Endothelial cell of umbilical vein (primary cell): ENCODE results near the gene FHIT. TPM values are rescaled to one million over a fixed set of nuclear protein-coding genes. Genes with fewer than 3 reads are reported as not detected.

Experiments used
- BruUV-seq: library from RNA; stranded (reverse); fragments of 400-500 nt; replicated peaks from 2 replicates; lab custom pipeline; 2021; lab: Mats Ljungman, UMichigan
- CTCF ChIA-PET: fragments of 300-600, 350-600 bp; sonication (Branson Sonifier 250); formaldehyde crosslinking; loops from one replicate; lab custom pipeline; 2021; ENCODE audit warnings: antibody characterized with exemption, inconsistent platforms; lab: Charles Lee
- POLR2A ChIA-PET: fragments of 300-600, 350-600 bp; sonication (Branson Sonifier 250); formaldehyde crosslinking; loops from one replicate; lab custom pipeline; 2021; ENCODE audit warnings: antibody characterized with exemption, inconsistent platforms; lab: Charles Lee
- DNase-seq: peaks from one replicate; pipeline ENCODE4 v3.0.0-alpha.2; 2011; ENCODE audit warnings: low read depth, low spot score
- FAIRE-seq: peaks from 2 replicates; lab custom pipeline; 2011; peaks lifted over from hg19 to GRCh38; lab: Jason Lieb, UNC
- H2AFZ ChIP-seq: 2 replicates; pipeline ENCODE4 v1.6.0; 2012; ENCODE audit warnings: low read depth, low read length, control low read depth, inconsistent platforms
- H3K27ac ChIP-seq: 2 replicates; pipeline ENCODE4 v1.5.1; 2011; ENCODE audit warnings: low read depth, mild to moderate bottlenecking, control low read depth, low read length, moderate library complexity; ENCODE audit not compliant: insufficient read depth
- H3K27me3 ChIP-seq, 2 experiments: 2 replicates each; pipeline versions ENCODE4 v1.6.0 to v1.6.1; 2011; ENCODE audit warnings: low read length in 2 of 2, mixed read lengths in 1 of 2; ENCODE audit not compliant: control insufficient read depth in 2 of 2, insufficient read depth in 2 of 2
- H3K36me3 ChIP-seq, 2 experiments: 2 replicates in 1 of 2; 3 replicates in 1 of 2; pipeline ENCODE4 v1.5.1; 2011; ENCODE audit warnings: low read length in 2 of 2, mild to moderate bottlenecking in 1 of 2, moderate library complexity in 1 of 2; ENCODE audit not compliant: control insufficient read depth in 2 of 2, insufficient read depth in 2 of 2; ENCODE audit errors: extremely low read depth in 1 of 2
- H3K4me1 ChIP-seq: 3 replicates; pipeline ENCODE4 v1.5.1; 2011; ENCODE audit warnings: mild to moderate bottlenecking, low read length; ENCODE audit not compliant: control insufficient read depth, insufficient read depth; ENCODE audit errors: extremely low read depth
- H3K4me2 ChIP-seq: 2 replicates; pipeline ENCODE4 v1.6.1; 2011; ENCODE audit warnings: low read length, control low read depth, mixed read lengths; ENCODE audit not compliant: insufficient read depth
- H3K4me3 ChIP-seq, 3 experiments: fragments of 200-600 bp in 1 of 3; sonication (generic), shearing (Covaris generic) in 1 of 3; replicated peaks in 1 of 3; 2 replicates each; pipeline ENCODE4 v1.5.1; 2011 to 2016; ENCODE audit warnings: control low read depth in 3 of 3, low read length in 3 of 3, mild to moderate bottlenecking in 2 of 3, inconsistent platforms in 1 of 3, low read depth in 1 of 3, moderate library complexity in 1 of 3; ENCODE audit not compliant: insufficient read depth in 1 of 3
- H3K79me2 ChIP-seq: 2 replicates; pipeline ENCODE4 v1.6.0; 2012; ENCODE audit warnings: low read length, inconsistent platforms; ENCODE audit not compliant: control insufficient read depth, insufficient read depth
- H3K9ac ChIP-seq: replicated peaks from 2 replicates; pipeline ENCODE3; 2011; ENCODE audit warnings: low read length, control low read depth; ENCODE audit not compliant: insufficient read depth; ENCODE audit errors: extremely low read depth
- H3K9me1 ChIP-seq: replicated peaks from 3 replicates; pipeline ENCODE4 v1.6.0; 2011; ENCODE audit warnings: mild to moderate bottlenecking, low read length; ENCODE audit not compliant: control insufficient read depth, insufficient read depth; ENCODE audit errors: extremely low read depth
- H3K9me3 ChIP-seq: replicated peaks from 2 replicates; pipeline ENCODE4 v1.5.1; 2012; ENCODE audit warnings: low read length, inconsistent platforms; ENCODE audit not compliant: control insufficient read depth, insufficient read depth
- H4K20me1 ChIP-seq: replicated peaks from 2 replicates; pipeline ENCODE3; 2011; ENCODE audit warnings: mild to moderate bottlenecking, low read length; ENCODE audit not compliant: control insufficient read depth, insufficient read depth; ENCODE audit errors: extremely low read depth
- EZH2 ChIP-seq: IDR thresholded peaks from 2 replicates; pipeline ENCODE4 v1.6.1; 2012; ENCODE audit warnings: borderline replicate concordance, low read depth, mild to moderate bottlenecking, moderate library complexity, low read length, inconsistent platforms; ENCODE audit not compliant: severe bottlenecking
- FOS ChIP-seq: IDR thresholded peaks from 2 replicates; pipeline ENCODE4 v1.6.1; 2011; ENCODE audit warnings: mild to moderate bottlenecking, low read length, moderate library complexity, borderline replicate concordance; ENCODE audit not compliant: insufficient read depth
- GATA2 ChIP-seq: IDR thresholded peaks from 2 replicates; pipeline ENCODE4 v1.7.0; 2011; ENCODE audit warnings: low read depth, mild to moderate bottlenecking, moderate library complexity, mixed read lengths, low read length; ENCODE audit not compliant: insufficient read length, insufficient read depth
- JUN ChIP-seq: IDR thresholded peaks from 2 replicates; pipeline ENCODE4 v1.6.1; 2011; ENCODE audit warnings: borderline replicate concordance, low read depth; ENCODE audit not compliant: insufficient read length, insufficient read depth
- MYC ChIP-seq: IDR thresholded peaks from one replicate; pipeline ENCODE4 v1.6.1; 2011; ENCODE audit warnings: mild to moderate bottlenecking, low read depth, low read length
- POLR2A ChIP-seq: IDR thresholded peaks from 2 replicates; pipeline ENCODE4 v1.6.1; 2012; ENCODE audit warnings: low read depth, mild to moderate bottlenecking, control low read depth, low read length
- POLR2AphosphoS5 ChIP-seq: IDR thresholded peaks from 2 replicates; pipeline ENCODE4 v1.6.1; 2012; ENCODE audit warnings: low read depth, mild to moderate bottlenecking, control low read depth, low read length, moderate library complexity; ENCODE audit not compliant: insufficient read depth
- dilution Hi-C: fragments of 300-500 bp; cut with MboI; formaldehyde crosslinking; loops from one replicate; pipeline ENCODE4 v1.15.0; 2019; ENCODE audit warnings: low sequenced_read_pairs; ENCODE audit not compliant: extremely low pct_ligation_motif_present
- intact Hi-C: fragments of 100-400 bp; cut with micrococcal nuclease; formaldehyde crosslinking; loops from one replicate; pipeline ENCODE4 v1.10.0; 2022
- polyA plus RNA-seq, 4 experiments: library from polyadenylated mRNA; depleted of rRNA in 3 of 4; stranded (reverse) in 3 of 4; unstranded in 1 of 4; fragments of >200 nt; gene quantifications; 2 replicates each; pipeline versions ENCODE4 v1.2.1 to v1.2.3, GENCODE V29; 2011 to 2012; ENCODE audit warnings: missing spikeins in 1 of 4
- total RNA-seq: library from RNA; stranded (reverse); gene quantifications from 2 replicates; pipeline ENCODE4 v1.2.3, GENCODE V29; 2021
- TF ChIP-seq, protein P1 (sequence below), 2 donors: IDR thresholded peaks; 1 replicate in 1 of 2; 2 replicates in 1 of 2; pipeline ENCODE4 v1.5.1; 2011; ENCODE audit warnings: low read length in 2 of 2, mild to moderate bottlenecking in 2 of 2, moderate library complexity in 2 of 2, control low read depth in 1 of 2, inconsistent platforms in 1 of 2, low read depth in 1 of 2; ENCODE audit not compliant: insufficient read depth in 1 of 2; ENCODE audit errors: extremely low read depth in 1 of 2
- TF ChIP-seq, protein P2 (sequence below): IDR thresholded peaks from 2 replicates; pipeline ENCODE4 v1.6.1; 2011; ENCODE audit not compliant: insufficient read depth, insufficient read length

FHIT gene
- total and polyA plus RNA-seq, 2 donors (not counting 3 experiments of a cell fraction or from before 2014, with no cell fraction given) = 0.47 to 2.2 TPM

DNA sequence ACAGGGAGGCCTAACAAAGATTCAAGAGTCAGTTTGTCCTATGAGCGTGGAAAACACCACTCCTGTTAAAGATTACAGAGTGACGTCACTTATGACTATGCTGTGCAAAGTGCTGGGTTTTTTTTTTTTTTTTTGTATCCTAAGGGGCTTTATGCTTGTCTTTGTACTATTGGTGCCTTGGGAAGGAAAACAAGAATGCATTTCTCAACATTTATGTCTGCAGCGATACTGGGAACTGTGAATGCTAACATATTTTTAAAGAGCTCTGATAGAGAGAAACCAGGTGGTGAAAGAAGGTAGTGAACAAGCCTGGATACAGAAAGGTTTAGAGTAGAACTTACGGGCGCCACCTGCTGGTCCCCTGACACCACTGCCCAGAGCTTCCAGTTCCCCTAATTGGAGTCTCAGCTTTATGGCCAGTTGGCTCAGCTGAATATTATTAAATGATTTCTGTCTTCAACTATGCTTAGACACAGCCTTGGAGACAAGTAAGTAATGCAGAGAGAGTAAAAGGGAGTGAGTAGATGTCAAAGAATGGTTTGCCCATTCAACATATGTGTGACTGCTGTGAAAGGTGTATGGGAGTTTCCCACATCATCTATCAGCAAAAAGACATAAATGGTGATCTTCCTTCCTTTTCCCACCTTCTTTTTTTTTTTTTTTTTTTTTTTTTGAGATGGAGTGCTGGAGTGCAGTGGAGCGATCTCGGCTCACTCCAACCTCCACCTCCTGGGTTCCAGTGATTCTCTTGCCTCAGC lies 1393.5 kb downstream of the FHIT start:
- Histone ChIP-seq H3K36me3 (no peaks in the 10 kb centered on the region), H3K27ac (no peak overlapping the region), H3K9me1 (no peaks in the 10 kb centered on the region), H3K4me3 (no peak overlapping the region), H2AFZ (no peak overlapping the region), H3K27me3 (no peaks in the 10 kb centered on the region), H3K79me2 (no peaks in the 10 kb centered on the region), H3K9me3 (no peaks in the 10 kb centered on the region), H3K9ac (no peak overlapping the region), H3K4me1 (no peaks in the 10 kb centered on the region), H3K4me2 (no peak overlapping the region), H4K20me1 (no peaks in the 10 kb centered on the region)
- peak; percentile 58 for DNase-seq
- intact Hi-C loops = loop anchor here (1.0 to 2.0 kb wide), 5 partner anchors 282 to 1297 kb away; no protein-coding TSS in a partner anchor
- dilution Hi-C loops = no loop called here
- TF ChIP-seq, protein P1, sequence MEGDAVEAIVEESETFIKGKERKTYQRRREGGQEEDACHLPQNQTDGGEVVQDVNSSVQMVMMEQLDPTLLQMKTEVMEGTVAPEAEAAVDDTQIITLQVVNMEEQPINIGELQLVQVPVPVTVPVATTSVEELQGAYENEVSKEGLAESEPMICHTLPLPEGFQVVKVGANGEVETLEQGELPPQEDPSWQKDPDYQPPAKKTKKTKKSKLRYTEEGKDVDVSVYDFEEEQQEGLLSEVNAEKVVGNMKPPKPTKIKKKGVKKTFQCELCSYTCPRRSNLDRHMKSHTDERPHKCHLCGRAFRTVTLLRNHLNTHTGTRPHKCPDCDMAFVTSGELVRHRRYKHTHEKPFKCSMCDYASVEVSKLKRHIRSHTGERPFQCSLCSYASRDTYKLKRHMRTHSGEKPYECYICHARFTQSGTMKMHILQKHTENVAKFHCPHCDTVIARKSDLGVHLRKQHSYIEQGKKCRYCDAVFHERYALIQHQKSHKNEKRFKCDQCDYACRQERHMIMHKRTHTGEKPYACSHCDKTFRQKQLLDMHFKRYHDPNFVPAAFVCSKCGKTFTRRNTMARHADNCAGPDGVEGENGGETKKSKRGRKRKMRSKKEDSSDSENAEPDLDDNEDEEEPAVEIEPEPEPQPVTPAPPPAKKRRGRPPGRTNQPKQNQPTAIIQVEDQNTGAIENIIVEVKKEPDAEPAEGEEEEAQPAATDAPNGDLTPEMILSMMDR (IDR thresholded peaks at IDR 0.05; ENCODE audit: extremely low read depth in 1 of 2, insufficient read depth in 1 of 2, low read depth in 1 of 2, low read length in 2 of 2) = peak; percentile 79 to 89
- TF ChIP-seq MYC = no peak
- FAIRE-seq = peak; percentile 76
- no TSS peak for BruUV-seq
- ChIA-PET POLR2A (interaction anchor here (0.7 kb wide), 1 partner anchor 1343 kb away, joined by 5 read pairs; no protein-coding TSS in a partner anchor), CTCF (interaction anchor here (0.7 to 2.6 kb wide), 20 partner anchors 10 to 1297 kb away, joined by 3 to 23 read pairs (median 4); no protein-coding TSS in a partner anchor)

DNA sequence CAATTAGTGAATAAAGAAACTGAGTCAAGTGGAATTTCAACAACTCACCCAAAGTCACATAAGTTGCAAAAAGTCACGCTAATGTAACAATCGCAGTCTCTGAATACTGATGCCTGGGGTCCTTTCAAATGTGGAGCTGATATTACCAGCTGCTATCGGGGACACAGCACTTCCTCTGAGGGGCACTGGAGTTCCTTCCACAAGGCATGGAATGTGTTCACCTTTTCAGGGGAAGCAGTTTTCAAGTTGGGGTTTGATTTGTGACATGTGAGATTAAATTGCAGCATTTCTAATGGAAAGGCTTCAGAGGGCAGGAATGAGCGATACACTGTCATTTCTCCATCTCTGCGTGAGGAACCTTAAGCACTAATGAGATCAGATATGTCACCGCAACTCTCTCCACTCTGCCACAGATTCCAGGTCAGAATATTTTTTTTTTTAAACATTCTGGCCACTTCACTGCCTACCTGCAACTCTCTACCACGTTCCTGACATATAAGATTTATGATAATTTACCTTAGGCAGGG lies 1394.3 kb downstream of the FHIT start:
- H3K4me2 ChIP-seq = no peak overlapping the region
- no peaks in the 10 kb centered on the region for H4K20me1 ChIP-seq
- CTCF ChIA-PET = interaction anchor here (1.0 to 2.6 kb wide), 12 partner anchors 11 to 1296 kb away, joined by 3 to 23 read pairs (median 4); no protein-coding TSS in a partner anchor
- H3K36me3 ChIP-seq = no peaks in the 10 kb centered on the region
- dilution Hi-C loops (no loop called here), intact Hi-C loops (loop anchor here (1.0 to 2.0 kb wide), 5 partner anchors 282 to 1296 kb away; no protein-coding TSS in a partner anchor)
- H3K27me3 ChIP-seq = no peaks in the 10 kb centered on the region
- no peaks in the 10 kb centered on the region for H3K9me1 ChIP-seq
- no peak overlapping the region for H3K4me3 ChIP-seq
- POLR2A ChIA-PET = no interaction called here
- FAIRE-seq = no peak
- no peak overlapping the region for H3K27ac ChIP-seq
- H3K9me3 ChIP-seq = no peaks in the 10 kb centered on the region
- BruUV-seq = no TSS peak
- H3K9ac ChIP-seq = no peak overlapping the region
- no peaks in the 10 kb centered on the region for H3K4me1 ChIP-seq
- no peaks in the 10 kb centered on the region for H3K79me2 ChIP-seq
- no peak overlapping the region for H2AFZ ChIP-seq
- TF ChIP-seq POLR2AphosphoS5 = no peak
- TF ChIP-seq POLR2A = no peak
- TF ChIP-seq MYC = no peak
- TF ChIP-seq, protein P1 (IDR thresholded peaks at IDR 0.05; ENCODE audit: extremely low read depth in 1 of 2, insufficient read depth in 1 of 2, low read depth in 1 of 2, low read length in 2 of 2) = no peak
- TF ChIP-seq JUN = no peak
- TF ChIP-seq, protein P2, sequence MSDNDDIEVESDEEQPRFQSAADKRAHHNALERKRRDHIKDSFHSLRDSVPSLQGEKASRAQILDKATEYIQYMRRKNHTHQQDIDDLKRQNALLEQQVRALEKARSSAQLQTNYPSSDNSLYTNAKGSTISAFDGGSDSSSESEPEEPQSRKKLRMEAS = no peak
- no peak for TF ChIP-seq EZH2
- TF ChIP-seq GATA2 = no peak
- TF ChIP-seq FOS = no peak
- DNase-seq = no peak
